Endometrial microvascular endothelial cells (primary cell): ENCODE results near the gene SPAG6. TPM values are rescaled to one million over a fixed set of nuclear protein-coding genes. Genes with fewer than 3 reads are reported as not detected.
"Not testable (repeated sequence)": the region's sequence is repeated elsewhere in the genome, so short reads cannot be mapped to it uniquely, and the experiment has no call there.

Source experiments
- in situ Hi-C: cut with HindIII; loops from 2 replicates; pipeline ENCODE4 v1.10.0; 2017; ENCODE audit warnings: low sequenced_read_pairs, low pct_unique_long_range_greater_than_20kb; ENCODE audit errors: inconsistent ontology term
- total RNA-seq: library from RNA; depleted of rRNA; stranded (reverse); fragments of >200 nt; gene quantifications from one replicate; pipeline ENCODE4 v1.2.3, GENCODE V29; 2015; ENCODE audit errors: inconsistent ontology term

The SPAG6 gene
- total RNA-seq, 1 donor from 2014 or later, result not detected

DNA sequence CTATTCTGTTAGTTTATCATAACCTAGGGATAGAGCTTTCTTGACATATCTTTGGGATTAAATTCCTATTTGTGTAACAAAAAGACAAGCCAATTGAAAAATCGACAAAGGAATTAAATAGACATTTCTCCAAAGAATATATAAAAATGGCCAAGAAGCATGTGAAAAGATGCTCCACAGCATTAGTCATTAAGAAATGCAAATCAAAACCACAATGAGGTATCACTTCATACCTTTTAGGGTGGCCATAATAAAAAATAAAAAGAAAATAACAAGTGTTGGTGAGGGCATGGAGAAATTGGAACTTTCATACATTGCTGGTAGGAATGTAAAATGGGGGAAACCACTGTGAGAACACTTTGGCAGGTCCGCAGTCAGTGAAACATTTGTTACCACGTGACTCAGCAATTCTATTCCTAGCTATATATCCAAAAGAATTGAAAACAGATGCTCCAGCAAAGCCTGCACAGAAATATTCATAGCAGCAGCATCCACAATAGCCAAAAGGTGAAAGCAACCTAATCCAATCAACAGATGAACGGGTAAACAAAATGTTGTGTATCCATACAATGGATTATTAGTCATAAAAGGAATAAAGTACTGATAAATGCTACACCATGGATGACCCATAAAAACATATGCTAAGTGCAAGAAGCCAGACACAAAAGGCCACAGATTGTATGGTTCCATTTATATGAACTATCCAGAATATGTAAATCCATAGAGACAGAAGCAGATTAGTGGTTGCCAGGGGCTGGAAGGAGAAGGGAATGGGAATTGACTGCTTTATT is 20.5 kb downstream of the SPAG6 start:
- in situ Hi-C loops, result no loop called here

GRCh38 chr10:22366435-22366703 is 21.1 kb downstream of the SPAG6 start:
- in situ Hi-C loops, result no loop called here

- in situ Hi-C loops, result no loop called here
These were observed 21.5 kb downstream of the SPAG6 start for GRCh38 chr10:22366771-22367170.

DNA sequence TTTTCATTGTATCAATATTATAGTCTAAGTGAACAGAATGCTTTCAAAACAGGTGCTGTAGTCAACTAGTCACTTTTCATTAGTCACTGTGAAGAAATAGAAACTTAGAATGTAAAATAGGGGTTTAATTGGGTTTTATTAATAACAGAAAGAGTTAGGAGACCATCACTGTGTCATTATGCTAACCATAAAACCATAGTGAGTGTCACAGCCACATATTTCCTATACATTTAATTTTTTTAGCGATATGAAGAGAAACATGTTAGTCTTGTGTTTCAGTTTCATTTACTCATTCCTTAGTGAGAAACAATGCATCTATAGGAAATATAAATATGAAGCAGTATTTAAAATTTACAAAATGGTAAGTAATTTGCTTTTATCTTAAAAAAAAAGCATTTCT is 22.2 kb downstream of the SPAG6 start:
- in situ Hi-C loops, result no loop called here

DNA sequence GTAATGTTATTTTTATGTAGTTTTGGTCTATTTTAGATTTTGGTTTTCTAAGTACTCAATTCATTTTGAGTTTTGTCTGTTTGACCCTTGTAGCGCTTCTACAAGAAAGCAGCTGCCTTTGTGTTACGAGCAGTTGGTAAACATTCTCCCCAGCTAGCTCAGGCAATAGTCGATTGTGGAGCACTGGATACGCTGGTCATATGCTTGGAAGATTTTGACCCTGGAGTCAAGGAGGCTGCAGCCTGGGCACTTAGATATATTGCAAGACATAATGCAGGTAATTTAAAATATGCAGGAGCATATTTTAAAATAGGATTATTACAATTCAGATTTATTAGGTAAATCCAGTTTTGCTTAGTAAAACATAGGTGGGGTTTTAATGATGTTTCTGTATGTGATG is 23.1 kb downstream of the SPAG6 start:
- in situ Hi-C loops, result no loop called here

- in situ Hi-C loops, result no loop called here
These were observed 23.7 kb downstream of the SPAG6 start for GRCh38 chr10:22368981-22369380.

DNA sequence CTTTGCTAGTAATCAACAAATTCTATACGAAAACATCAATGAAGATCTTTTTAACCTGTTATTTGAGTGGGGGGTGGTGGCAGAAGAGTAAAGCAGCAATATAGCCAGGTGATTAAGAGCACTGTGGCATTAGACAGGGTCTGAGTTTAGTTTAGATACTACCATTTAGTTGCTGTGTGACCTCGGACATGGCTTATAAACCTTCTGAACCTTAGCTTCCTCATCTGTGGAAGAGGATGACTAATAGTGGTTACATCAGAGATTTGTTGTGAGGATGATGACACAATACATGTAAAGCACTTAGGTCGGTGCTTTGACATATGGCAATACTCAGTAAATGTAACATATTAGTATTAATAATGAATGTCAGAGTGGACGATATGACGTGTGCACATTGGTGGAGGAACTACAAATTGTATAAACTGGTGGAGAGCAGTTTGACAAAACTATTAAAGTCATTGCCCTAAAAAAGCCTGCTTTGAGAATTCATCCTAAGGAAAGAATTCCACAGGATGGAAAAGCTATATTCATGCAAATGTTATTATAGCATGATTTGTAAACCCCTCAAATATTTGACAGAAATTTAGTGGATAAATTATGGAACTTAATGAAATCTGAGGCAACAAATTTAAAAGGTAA is 24.3 kb downstream of the SPAG6 start:
- in situ Hi-C loops, result no loop called here

DNA sequence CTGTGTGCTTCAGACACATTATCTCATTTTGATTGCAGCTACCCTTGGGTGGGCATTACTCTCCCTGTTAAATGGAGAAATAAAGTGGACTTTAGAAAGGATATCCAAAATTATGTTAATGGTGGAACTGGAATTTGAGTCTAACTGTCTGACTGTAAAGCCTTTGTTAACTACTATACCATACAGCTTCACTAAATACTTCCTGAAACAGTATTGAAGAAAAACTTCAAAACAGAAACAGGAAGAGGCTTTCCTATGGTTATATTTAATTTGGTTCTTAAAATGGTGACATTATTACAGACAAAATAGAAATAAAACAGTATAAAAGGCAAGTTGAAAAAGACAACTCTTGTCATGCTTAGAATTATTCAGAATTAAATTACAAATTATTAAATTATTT is 25.0 kb downstream of the SPAG6 start:
- in situ Hi-C loops, result no loop called here

- in situ Hi-C loops, result no loop called here
These were observed 27.0 kb downstream of the SPAG6 start for GRCh38 chr10:22372298-22372697.

- in situ Hi-C loops, result no loop called here
These were observed 27.6 kb downstream of the SPAG6 start for GRCh38 chr10:22372917-22373316.

- in situ Hi-C loops, result no loop called here
These were observed 29.3 kb downstream of the SPAG6 start for GRCh38 chr10:22374489-22375126.

DNA sequence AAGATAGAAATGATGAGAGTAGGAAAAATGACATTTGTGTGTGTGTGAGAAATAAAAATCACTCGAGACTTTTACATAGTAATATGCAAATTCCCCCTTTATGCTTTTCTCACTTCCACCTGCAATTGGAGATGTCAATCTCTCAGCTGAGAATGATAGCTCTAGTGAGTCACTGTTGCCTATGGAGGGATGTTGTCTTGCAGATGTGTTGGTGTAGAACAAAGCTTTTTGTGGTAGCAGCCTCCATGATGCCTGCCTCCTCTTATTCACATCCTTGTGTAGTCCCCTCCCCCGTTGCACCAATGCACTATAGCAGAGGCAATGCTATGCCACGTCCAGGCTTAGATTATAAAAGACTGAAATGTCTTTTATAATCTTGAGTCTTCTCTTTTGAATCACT is 33.8 kb downstream of the SPAG6 start:
- in situ Hi-C loops, result no loop called here

GRCh38 chr10:22381262-22381661 is 36.0 kb downstream of the SPAG6 start:
- in situ Hi-C loops, result no loop called here

GRCh38 chr10:22386503-22386902 is 41.2 kb downstream of the SPAG6 start:
- in situ Hi-C loops, result no loop called here

- in situ Hi-C loops, result no loop called here
These were observed 44.7 kb downstream of the SPAG6 start for GRCh38 chr10:22389856-22390589.

- in situ Hi-C loops, result no loop called here
These were observed 46.3 kb downstream of the SPAG6 start for GRCh38 chr10:22391600-22391999.

DNA sequence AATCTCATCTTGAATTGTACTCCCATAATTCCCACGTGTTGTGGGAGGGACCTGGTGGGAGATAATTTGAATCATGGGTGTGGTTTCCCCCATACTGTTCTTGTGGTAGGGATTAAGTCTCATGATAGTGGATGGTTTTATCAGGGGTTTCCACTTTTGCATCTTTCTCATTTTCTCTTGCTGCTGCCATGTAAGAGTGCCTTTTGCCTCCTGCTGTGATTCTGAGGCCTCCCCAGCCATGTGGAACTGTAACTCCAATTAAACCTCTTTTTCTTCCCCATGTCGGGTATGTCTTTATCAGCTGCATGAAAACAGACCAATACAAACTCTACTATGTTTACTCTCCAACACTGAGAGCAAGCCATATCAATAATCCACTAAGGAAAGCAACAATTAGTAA is 50.9 kb downstream of the SPAG6 start:
- in situ Hi-C loops, result not testable (repeated sequence)

DNA sequence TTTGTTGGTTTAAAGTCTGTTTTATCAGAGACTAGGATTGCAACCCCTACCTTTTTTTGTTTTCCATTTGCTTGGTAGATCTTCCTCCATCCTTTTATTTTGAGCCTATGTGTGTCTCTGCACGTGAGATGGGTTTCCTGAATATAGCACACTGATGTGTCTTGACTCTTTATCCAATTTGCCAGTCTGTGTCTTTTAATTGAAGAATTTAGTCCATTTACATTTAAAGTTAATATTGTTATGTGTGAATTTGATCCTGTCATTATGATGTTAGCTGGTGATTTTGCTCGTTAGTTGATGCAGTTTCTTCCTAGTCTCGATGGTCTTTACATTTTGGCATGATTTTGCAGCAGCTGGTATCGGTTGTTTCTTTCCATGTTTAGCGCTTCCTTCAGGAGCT is 61.6 kb downstream of the SPAG6 start:
- in situ Hi-C loops, result not testable (repeated sequence)

GRCh38 chr10:22410394-22410793 is 65.1 kb downstream of the SPAG6 start:
- in situ Hi-C loops, result no loop called here

- in situ Hi-C loops, result no loop called here
These were observed 65.5 kb downstream of the SPAG6 start for GRCh38 chr10:22410846-22411245.
